NCI-H2107 treated with DMSO at 0.1 percent for 48 hours (cell line): ENCODE results near the gene COL4A1.

Experiments
- DNase-seq: peaks from one replicate; lab custom pipeline; 2025; ENCODE audit not compliant: unreplicated experiment; lab: John Stamatoyannopoulos, UW

COL4A1 gene

GRCh38 chr13:110306960-110307766 lies at the start of gene COL4A1, which contains the start of gene COL4A2:
Gene COL4A1 (minus strand): TSS chr13:110307157. CDS start chr13:110307027, 130 bp downstream.
Gene COL4A2 (plus strand): TSS chr13:110307284. CDS start chr13:110307904, 620 bp downstream.
- DNase-seq: no peak

DNA sequence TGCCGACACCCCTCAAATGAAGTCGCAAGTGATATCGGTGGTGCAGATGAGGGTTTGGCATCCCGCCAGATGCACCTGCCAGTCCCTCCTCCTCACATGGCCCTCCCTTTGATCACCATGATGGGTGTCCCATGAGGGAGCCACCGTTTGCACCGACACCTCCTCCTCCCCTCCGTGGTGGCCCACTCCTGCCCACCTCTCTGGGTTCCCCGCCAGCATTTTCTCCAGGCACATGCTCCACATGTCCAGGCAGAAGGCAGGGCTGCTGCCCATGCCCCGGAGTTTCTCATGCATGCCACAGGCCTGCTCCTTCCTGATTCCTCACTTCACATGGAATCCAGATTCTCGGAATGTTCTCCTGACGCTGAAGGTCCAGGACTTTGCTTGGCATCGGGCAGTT lies 49.4 kb upstream of the COL4A1 start:
- DNase-seq: no peak

GRCh38 chr13:110354715-110355473 lies 47.9 kb upstream of the COL4A1 start:
- no peak for DNase-seq

GRCh38 chr13:110354123-110354627 lies 47.2 kb upstream of the COL4A1 start:
- no peak for DNase-seq

DNA sequence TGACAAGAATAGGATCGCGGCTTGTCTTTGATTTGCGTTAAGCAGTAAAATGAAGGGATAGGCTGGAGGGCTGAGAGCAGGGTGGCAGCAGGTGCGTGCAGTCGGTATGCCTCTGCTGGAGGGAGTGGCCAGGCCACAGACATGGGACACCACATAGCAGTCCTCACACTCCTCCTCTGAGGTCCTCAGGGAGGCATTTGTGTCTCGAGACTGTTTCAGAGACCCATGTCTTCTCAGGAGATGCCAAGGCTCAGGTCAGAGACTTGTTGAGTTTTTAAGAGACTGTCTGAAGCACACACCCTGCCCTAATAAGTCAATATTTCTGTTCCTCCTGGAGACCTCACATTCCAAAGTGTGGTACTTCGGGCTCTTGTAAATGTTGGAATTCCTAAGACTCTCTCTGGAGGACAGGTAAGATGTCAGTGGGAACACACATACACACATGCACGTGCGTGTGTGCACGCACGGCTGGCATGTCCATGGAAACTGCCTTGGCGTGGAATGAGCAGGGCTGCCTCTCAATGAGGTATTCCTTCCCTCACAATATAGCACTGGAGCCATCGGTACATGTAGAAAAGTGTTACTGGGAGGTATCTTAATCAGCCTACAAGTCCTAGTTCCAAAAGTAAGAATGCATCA lies 46.5 kb upstream of the COL4A1 start:
- DNase-seq: no peak

GRCh38 chr13:110352735-110353134 lies 45.8 kb upstream of the COL4A1 start:
- DNase-seq: no peak

DNA sequence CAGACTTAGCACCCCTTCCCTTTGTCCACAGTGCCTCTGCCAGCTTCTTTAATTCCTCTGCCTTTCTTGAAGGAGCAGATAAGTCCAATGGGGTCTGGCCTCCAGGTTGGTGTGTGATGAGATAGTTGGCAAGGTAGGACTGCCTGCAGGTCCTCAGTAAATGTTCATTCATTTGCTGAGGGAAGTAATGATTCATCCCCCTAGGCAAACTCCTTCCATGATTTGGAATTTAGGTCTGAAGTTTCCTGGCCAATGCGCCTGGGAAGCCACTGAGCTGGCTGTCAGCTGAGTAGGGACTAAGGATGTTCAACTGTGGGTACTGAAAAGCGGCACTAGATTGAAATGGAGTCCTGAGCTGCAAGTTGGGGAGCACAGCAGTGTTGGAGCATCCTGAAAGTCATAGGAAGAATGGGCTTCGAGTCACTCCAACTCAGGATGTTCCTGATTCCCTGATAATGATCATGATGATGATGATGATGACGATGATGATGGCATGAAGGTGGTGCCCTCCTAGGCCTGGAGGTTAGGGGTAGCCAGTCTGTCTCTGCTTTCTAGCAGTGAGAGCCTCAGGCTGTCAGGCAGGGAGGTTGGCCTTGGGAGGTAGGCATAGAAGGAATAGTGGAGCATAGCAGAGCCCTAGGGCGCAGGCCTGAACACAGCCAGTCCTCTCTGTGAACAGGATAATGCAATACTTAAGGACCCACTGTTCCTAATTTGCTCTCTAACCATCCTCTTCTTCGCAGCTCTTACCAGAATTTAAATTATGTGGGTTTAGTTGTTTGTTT lies 44.9 kb upstream of the COL4A1 start:
- DNase-seq: no peak

- no peak for DNase-seq
Observed at GRCh38 chr13:110350509-110350908, 43.6 kb upstream of the COL4A1 start.

DNA sequence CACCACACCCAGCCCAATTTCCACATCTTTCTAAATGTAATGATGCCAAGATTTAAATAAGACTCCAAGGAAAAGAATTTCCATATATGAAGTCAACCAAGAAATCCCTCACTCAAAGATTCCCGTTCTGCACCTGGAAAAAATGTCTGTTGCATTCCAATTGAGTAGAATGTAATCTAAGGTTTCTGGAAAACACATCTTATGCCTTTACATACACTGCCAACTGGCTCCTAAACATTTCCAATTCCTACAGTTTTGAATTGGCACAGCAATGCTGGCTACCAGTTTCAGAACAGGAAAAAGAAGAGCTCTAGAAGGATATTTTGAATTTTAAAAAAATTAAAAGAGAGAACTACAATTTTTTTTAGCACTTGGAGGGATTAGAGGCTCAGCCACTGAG lies 43.1 kb upstream of the COL4A1 start:
- no peak for DNase-seq

DNA sequence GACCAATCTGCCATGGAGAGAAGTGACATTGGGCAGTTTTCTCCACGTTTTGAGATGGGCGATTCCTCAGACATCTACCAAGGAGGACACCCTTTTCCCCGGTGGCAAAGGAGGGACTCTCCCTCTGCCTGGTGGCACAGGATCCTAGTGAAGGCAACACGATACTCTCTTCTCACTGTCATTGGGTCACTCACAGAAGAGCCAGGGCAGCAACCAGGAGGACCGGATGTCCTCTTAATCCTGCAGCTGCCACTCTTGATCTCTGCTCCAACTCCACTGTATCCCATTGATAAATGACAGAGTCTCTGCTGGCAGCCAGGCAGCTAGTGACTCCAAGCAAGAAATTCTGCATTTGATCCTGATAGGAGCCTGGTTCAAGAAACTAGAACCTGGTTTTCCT lies 42.3 kb upstream of the COL4A1 start:
- no peak for DNase-seq

DNA sequence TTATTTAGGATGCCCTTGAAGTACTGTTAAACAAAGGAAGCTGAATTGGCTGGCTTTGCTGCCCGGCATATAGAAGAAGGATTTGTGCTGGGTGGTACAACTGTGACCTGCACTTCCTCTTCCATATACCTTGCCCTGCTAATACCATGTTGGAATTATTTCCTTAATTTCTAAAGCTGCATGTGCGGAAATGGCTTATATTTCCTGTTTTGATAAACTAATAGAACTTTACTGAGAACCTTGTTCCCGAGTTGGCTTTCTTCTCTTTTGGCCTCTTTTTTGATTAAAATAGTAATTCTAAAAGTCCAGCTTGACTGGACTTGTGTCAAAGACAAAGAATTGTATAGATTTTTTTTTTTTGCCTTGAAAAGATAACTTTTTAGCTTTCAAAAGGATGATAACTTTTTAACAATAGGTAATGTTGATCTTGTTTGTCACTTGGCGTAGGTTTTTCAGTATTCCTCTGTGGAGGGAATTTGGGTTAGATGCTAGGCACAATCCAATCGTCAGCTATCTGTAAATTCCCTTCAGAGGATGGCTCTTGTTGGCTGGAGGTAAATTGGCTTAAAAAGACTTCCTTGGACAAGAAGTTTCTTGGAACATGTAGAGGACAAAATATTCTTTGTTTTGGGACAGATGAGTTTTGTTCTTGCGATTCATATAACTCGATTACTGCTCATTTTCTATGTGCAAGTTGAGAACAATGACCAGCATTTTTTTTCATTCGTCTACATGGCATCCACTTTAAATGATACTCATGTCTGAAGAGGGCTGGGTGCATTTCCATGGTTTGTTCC lies 41.5 kb upstream of the COL4A1 start:
- DNase-seq: no peak

GRCh38 chr13:110347535-110348308 lies 40.8 kb upstream of the COL4A1 start:
- DNase-seq: no peak

DNA sequence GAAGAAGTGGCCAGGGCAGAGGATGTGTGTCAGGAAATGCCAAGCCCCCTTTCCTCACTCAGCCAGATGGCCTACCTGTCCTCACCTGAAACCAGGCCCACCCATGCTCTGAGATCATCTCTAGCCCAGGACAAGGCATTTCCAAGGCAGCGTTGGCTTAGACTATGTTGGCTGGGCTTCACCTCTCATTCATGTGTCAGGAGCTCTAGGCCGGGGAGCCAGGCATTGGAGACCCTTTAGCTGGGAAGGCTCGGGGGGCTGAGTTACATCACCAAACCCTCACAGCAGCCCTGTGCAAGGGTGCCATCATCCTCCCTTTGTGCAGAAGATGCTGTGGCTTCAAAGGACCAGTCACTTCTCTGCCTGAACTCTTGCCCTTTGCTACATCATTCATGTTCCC lies 40.1 kb upstream of the COL4A1 start:
- no peak for DNase-seq

GRCh38 chr13:110346661-110347067 lies 39.7 kb upstream of the COL4A1 start:
- DNase-seq: no peak

- no peak for DNase-seq
Observed at GRCh38 chr13:110345701-110346100, 38.7 kb upstream of the COL4A1 start.

GRCh38 chr13:110345266-110345665 lies 38.3 kb upstream of the COL4A1 start:
- DNase-seq: no peak

DNA sequence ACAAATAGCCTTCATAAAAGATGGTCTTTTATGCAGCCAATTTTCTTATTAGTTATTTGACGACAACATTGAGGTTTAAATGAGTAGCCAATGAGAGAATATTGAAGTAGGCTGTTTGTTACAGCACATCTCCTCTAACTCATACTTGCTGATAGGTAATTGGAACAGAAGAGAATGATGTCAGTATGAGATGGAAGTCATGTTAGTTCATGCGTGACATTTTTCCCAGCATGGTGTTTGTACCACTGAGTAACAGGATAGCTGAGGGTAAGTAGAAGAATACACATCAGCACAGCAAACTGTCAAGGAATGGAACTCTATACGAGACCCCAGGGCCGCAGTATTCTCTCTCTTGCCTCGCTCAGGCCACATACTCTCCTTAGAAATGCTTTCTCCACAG lies 37.4 kb upstream of the COL4A1 start:
- no peak for DNase-seq

DNA sequence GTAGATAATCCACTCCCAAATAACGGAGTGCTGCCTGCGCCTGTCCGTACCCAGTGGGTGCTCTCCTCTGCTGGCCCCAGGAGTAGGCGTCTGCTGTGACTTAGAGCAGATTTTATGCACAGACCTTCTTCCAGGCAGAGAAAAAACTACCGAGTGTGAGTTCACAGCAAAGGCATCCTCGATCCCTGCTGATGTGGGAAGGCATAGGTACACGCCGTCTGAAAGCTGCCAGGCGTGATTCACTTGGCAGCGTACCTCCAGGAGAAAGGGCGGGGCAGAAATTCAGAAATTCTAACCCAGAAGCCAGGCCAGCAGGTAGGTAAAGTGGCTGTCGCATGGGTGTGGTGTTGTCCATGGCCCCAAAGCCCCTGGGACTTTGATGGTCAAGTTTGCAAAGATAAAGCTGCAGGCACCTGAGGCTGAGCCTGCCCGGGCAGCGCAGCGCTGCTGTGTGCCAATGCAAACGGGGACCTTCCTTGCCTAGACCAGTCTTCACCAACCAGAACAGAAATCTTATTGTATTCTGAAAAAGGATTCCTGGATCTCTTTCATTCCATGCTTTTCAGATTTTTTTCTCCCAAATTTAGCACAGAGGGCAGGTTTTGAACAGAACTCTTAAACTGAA lies 36.4 kb upstream of the COL4A1 start:
- DNase-seq: no peak

- DNase-seq: no peak
Observed at GRCh38 chr13:110342474-110342873, 35.5 kb upstream of the COL4A1 start.
